IPS-20b (cell line): ENCODE results near the gene ZNF79.
A peak's percentile ranks its signal among the peaks of the same experiment; 100 is the strongest.

Experiments used
- H3K27ac ChIP-seq: one replicate; pipeline ENCODE4 v1.5.1; 2013; ENCODE audit warnings: low read length
- H3K27me3 ChIP-seq: 2 replicates; pipeline ENCODE4 v1.6.1; 2013; ENCODE audit warnings: mild to moderate bottlenecking, low read length, inconsistent platforms; ENCODE audit not compliant: insufficient read depth
- H3K36me3 ChIP-seq: 2 replicates; pipeline ENCODE4 v1.6.1; 2013; ENCODE audit warnings: low read depth, mild to moderate bottlenecking, inconsistent platforms, low read length, moderate library complexity; ENCODE audit not compliant: insufficient read depth
- H3K4me1 ChIP-seq: 2 replicates; pipeline ENCODE4 v1.6.1; 2013; ENCODE audit warnings: mild to moderate bottlenecking, control low read depth, inconsistent platforms, low read length, moderate library complexity; ENCODE audit not compliant: insufficient read depth
- H3K4me3 ChIP-seq: 2 replicates; pipeline ENCODE4 v1.5.1; 2013; ENCODE audit warnings: mild to moderate bottlenecking, low read length, inconsistent platforms
- H3K9ac ChIP-seq: 2 replicates; pipeline ENCODE4 v1.6.1; 2013; ENCODE audit warnings: low read depth, mild to moderate bottlenecking, inconsistent platforms, low read length, moderate library complexity
- H3K9me3 ChIP-seq: 2 replicates; pipeline ENCODE4 v1.6.1; 2013; ENCODE audit warnings: mild to moderate bottlenecking, low read depth, low read length, inconsistent platforms; ENCODE audit not compliant: insufficient read depth

Gene ZNF79

GRCh38 chr9:127423934-127424675, at the start of gene ZNF79:
Gene ZNF79, plus strand, starts transcription at chr9:127424382. Its CDS starts 406 bp downstream, at chr9:127424788.
- H3K27me3 ChIP-seq, result no peaks in the 10 kb centered on the region
- peak within 1 kb of the TSS; percentile 92 for H3K27ac ChIP-seq

DNA sequence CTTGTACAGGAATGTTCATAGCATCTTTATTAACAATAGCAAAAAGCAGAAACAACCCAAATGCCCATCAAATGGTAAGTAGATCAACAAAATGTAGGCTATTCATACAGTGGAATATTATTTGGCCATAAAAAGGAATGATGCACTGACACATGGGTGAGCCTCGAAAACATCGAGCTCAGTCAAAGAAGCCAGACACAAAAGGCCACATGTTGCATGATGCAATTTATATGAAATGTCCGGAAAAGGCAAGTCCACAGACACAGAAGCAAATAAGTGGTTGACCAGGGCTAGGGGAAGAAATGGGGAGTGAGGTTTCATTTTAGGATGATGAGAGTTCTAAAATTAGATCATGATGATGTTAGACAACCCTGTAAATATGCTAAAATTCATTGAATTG, 43.7 kb upstream of the ZNF79 start:
- Histone ChIP-seq H3K9ac (no peak overlapping the region), H3K36me3 (no peaks in the 10 kb centered on the region), H3K4me1 (no peaks in the 10 kb centered on the region), H3K27me3 (no peaks in the 10 kb centered on the region), H3K27ac (no peak overlapping the region), H3K4me3 (no peak overlapping the region), H3K9me3 (no peaks in the 10 kb centered on the region)

More at GRCh38 chr9:127423934-127424675, at the start of gene ZNF79:
- H3K4me1 ChIP-seq, result no peaks in the 10 kb centered on the region
- peak within 1 kb of the TSS; percentile 89 for H3K4me3 ChIP-seq
- H3K9ac ChIP-seq, result peak within 1 kb of the TSS; percentile 93
- H3K36me3 ChIP-seq, result peaks cover 10% of the 10 kb centered on the region; the same call in 1 of the 2 replicates
- no peaks in the 10 kb centered on the region for H3K9me3 ChIP-seq

- Histone ChIP-seq H3K36me3 (no peaks in the 10 kb centered on the region), H3K4me3 (no peak overlapping the region), H3K27ac (no peak overlapping the region), H3K4me1 (no peaks in the 10 kb centered on the region), H3K27me3 (no peaks in the 10 kb centered on the region), H3K9me3 (no peaks in the 10 kb centered on the region), H3K9ac (no peak overlapping the region)
Measured at GRCh38 chr9:127382541-127382940, 41.6 kb upstream of the ZNF79 start.

GRCh38 chr9:127384016-127384730, 40.0 kb upstream of the ZNF79 start:
- H3K27me3 ChIP-seq, result no peaks in the 10 kb centered on the region
- H3K27ac ChIP-seq, result no peak overlapping the region

DNA sequence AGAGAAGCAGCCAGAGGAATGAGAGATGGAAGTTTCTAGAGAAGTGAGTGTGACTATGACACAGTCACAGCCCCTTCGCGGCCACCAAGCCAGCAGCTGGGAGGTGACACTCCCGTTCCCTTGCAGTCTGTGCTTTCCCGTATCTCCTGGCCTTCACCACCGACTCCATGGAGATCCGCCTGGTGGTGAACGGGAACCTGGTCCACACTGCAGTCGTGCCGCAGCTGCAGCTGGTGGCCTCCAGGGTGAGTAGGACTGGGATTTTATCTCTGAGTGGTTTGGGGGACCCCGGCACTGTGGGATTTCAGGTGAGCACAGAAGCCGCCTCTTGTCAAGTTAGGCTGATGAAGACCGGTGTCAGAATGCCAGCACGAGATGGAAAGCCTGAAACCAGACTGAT, 39.3 kb upstream of the ZNF79 start:
- Histone ChIP-seq H3K36me3 (no peaks in the 10 kb centered on the region), H3K9me3 (no peaks in the 10 kb centered on the region), H3K4me3 (no peak overlapping the region), H3K9ac (no peak overlapping the region), H3K4me1 (0 out of 2 replicates have a peak, but pooled peaks cover 6% of the 10 kb centered on the region), H3K27me3 (no peaks in the 10 kb centered on the region), H3K27ac (no peak overlapping the region)

More at GRCh38 chr9:127384016-127384730, 40.0 kb upstream of the ZNF79 start:
- Histone ChIP-seq H3K9me3 (no peaks in the 10 kb centered on the region), H3K4me3 (no peak overlapping the region), H3K36me3 (no peaks in the 10 kb centered on the region), H3K4me1 (0 out of 2 replicates have a peak, but pooled peaks cover 6% of the 10 kb centered on the region), H3K9ac (no peak overlapping the region)

DNA sequence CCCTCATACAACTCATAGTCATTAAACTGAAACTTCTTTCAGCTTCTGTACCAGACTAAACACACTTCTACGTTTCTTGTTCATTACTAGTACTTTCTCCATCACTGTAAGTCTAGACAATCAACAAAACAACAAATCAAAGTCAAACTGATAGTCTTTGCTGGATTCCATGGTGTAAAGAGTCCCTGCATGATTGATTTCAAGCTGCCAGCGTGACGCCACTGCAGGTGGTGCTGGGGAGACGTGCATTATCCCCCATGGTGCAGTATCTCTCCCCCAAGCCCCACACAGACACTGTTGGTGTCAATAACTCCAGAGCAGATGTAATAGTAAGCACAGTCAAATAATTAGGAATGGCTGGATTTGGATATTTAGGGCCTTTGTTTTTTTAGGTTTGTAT, 37.9 kb upstream of the ZNF79 start:
- Histone ChIP-seq H3K27ac (no peak overlapping the region), H3K9me3 (no peaks in the 10 kb centered on the region), H3K4me3 (no peak overlapping the region), H3K27me3 (no peaks in the 10 kb centered on the region), H3K36me3 (no peaks in the 10 kb centered on the region), H3K9ac (no peak overlapping the region), H3K4me1 (0 out of 2 replicates have a peak, but pooled peaks cover 6% of the 10 kb centered on the region)

DNA sequence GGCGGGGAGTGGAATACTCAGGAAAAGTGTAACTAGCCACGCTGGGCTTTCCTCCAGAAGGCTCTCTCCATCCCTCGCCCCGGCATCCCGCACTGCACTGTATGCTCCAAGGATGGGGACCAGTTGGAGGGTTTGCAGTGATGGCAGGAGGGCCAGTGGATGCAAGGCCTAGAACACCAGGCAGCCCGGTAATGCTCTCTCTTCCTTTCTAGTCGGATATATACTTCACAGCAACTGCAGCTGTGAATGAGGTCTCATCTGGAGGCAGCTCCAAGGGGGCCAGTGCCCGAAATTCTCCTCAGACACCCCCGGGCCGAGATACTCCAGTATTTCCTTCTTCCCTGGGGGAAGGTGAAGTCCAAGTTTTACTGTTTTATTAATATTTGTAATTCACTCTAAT, 37.2 kb upstream of the ZNF79 start:
- H3K27me3 ChIP-seq, result no peaks in the 10 kb centered on the region
- no peaks in the 10 kb centered on the region for H3K36me3 ChIP-seq
- H3K9ac ChIP-seq, result no peak overlapping the region
- 0 out of 2 replicates have a peak, but pooled peaks cover 6% of the 10 kb centered on the region for H3K4me1 ChIP-seq
- H3K4me3 ChIP-seq, result no peak overlapping the region
- H3K27ac ChIP-seq, result no peak overlapping the region
- no peaks in the 10 kb centered on the region for H3K9me3 ChIP-seq

- Histone ChIP-seq H3K4me3 (no peak overlapping the region), H3K9ac (no peak overlapping the region), H3K27me3 (no peaks in the 10 kb centered on the region), H3K4me1 (0 out of 2 replicates have a peak, but pooled peaks cover 6% of the 10 kb centered on the region), H3K9me3 (no peaks in the 10 kb centered on the region), H3K36me3 (no peaks in the 10 kb centered on the region), H3K27ac (no peak overlapping the region)
Measured at GRCh38 chr9:127388037-127388855, 35.9 kb upstream of the ZNF79 start.

DNA sequence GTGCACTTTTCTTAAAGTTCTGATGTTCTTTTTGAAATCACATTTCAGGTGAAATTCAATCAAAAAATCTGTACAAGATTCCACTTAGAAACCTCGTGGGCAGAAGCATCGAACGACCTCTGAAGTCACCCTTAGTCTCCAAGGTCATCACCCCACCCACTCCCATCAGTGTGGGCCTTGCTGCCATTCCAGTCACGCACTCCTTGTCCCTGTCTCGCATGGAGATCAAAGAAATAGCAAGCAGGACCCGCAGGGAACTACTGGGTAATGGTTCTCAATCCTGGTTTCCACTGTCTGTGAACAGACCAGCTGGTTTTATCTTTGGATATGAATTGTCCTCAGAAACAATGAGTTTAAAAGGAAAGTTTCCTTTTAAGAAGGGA, 35.3 kb upstream of the ZNF79 start:
- H3K9ac ChIP-seq, result no peak overlapping the region
- H3K27me3 ChIP-seq, result no peaks in the 10 kb centered on the region
- no peaks in the 10 kb centered on the region for H3K9me3 ChIP-seq
- no peak overlapping the region for H3K4me3 ChIP-seq
- 0 out of 2 replicates have a peak, but pooled peaks cover 6% of the 10 kb centered on the region for H3K4me1 ChIP-seq
- no peaks in the 10 kb centered on the region for H3K36me3 ChIP-seq
- no peak overlapping the region for H3K27ac ChIP-seq

DNA sequence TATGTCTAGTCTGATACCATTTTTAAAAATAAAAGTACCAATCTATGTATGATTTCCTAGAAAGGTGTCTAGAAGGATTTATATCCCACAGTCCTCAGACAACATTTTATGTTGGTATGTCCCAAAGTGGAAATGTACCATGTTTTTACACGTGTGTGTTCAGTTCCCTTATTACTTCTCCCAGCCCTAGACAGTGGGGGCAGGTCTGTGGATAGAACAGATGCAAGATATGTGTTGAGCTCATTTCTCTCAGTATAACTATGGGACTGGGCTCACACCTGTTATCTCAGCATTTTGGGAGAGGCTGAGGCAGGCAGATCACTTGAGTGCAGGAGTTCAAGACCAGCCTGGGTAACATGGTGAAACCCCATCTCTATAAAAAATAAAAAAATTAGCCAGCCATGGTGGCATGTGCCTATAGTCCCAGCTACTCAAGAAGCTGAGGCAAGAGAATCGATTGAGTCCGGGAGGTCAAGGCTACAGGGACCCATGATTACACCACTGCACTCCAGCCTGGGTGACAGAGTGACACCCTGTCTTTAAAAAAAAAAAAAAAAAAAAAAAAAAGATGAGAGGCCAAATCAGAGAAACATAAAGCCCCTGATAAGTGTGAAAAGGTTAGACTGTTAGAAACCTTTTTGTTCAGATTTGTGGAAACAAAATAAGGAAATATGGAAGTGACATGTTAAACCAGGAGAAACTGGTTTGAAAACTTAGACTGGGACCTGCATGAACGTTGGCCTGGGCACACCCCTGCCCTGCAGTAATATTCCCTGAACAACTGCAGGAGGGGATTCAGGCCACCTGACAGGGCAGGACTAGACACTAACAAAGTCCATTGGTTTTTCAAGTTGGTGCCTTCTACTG, 34.6 kb upstream of the ZNF79 start:
- H3K27ac ChIP-seq, result no peak overlapping the region
- H3K36me3 ChIP-seq, result no peaks in the 10 kb centered on the region
- H3K27me3 ChIP-seq, result no peaks in the 10 kb centered on the region
- H3K4me1 ChIP-seq, result 0 out of 2 replicates have a peak, but pooled peaks cover 6% of the 10 kb centered on the region
- no peak overlapping the region for H3K9ac ChIP-seq
- H3K4me3 ChIP-seq, result no peak overlapping the region
- H3K9me3 ChIP-seq, result no peaks in the 10 kb centered on the region

DNA sequence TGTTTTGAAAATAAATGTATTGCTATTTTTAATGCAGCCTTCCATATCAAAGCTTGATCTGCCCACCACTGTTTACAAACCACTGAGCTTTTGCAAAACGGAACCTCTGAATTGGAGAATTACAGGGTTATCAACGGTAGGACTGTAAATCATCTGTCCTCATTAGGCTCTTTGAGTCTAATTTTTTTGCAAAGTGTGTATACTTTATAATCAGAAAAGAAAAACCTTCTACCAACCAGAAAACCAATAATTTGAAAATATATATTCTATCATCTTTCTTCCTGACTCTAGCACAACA, 34.0 kb upstream of the ZNF79 start:
- Histone ChIP-seq H3K27ac (no peak overlapping the region), H3K4me3 (no peak overlapping the region), H3K9ac (no peak overlapping the region), H3K9me3 (no peaks in the 10 kb centered on the region), H3K36me3 (no peaks in the 10 kb centered on the region), H3K27me3 (peaks cover 1% of the 10 kb centered on the region; the same call in 1 of the 2 replicates), H3K4me1 (0 out of 2 replicates have a peak, but pooled peaks cover 6% of the 10 kb centered on the region)
